Caco-2 (cell line): ENCODE data around the gene ZNF609. TPM values are rescaled to one million over a fixed set of nuclear protein-coding genes. Genes with fewer than 3 reads are reported as not detected.

Source experiments
- BruUV-seq: library from RNA; stranded (reverse); fragments of 400-500 nt; replicated peaks from 2 replicates; lab custom pipeline; 2021; lab: Mats Ljungman, UMichigan
- CTCF ChIA-PET: fragments of 300-600 bp; sonication (Branson Sonifier 250); formaldehyde crosslinking; loops from one replicate; lab custom pipeline; 2022; ENCODE audit warnings: antibody characterized with exemption; lab: Charles Lee
- POLR2A ChIA-PET: fragments of 300-600 bp; sonication (Branson Sonifier 250); formaldehyde crosslinking; loops from one replicate; lab custom pipeline; 2022; ENCODE audit warnings: antibody characterized with exemption; lab: Charles Lee
- DNase-seq, 2 experiments: peaks; one replicate each; pipeline versions ENCODE4 v3.0.0 to v3.0.0-alpha.2; 2020 to 2022
- H3K27me3 ChIP-seq: replicated peaks from 2 replicates; pipeline ENCODE4 v1.6.0; 2011; ENCODE audit warnings: low read length; ENCODE audit not compliant: control insufficient read depth, insufficient read depth
- H3K36me3 ChIP-seq: 2 replicates; pipeline ENCODE4 v1.5.1; 2011; ENCODE audit warnings: low read length; ENCODE audit not compliant: control insufficient read depth, insufficient read depth
- H3K4me1 ChIP-seq: fragments of 250-450 bp; sonication (Bioruptor Pico); 2 replicates; pipeline ENCODE4 v1.5.1; 2020; ENCODE audit warnings: mild to moderate bottlenecking
- H3K4me3 ChIP-seq: 2 replicates; pipeline ENCODE4 v1.5.1; 2011; ENCODE audit warnings: low read depth, mild to moderate bottlenecking, control low read depth, low read length
- H3K9me3 ChIP-seq: fragments of 250-450 bp; sonication (Bioruptor Pico); 2 replicates; pipeline ENCODE4 v1.5.1; 2020; ENCODE audit warnings: mild to moderate bottlenecking, moderate library complexity
- H3K27ac Mint-ChIP-seq: one replicate; pipeline ENCODE4 v1.8.0; 2022; ENCODE audit warnings: mixed read lengths; ENCODE audit not compliant: unreplicated experiment
- H3K27me3 Mint-ChIP-seq: one replicate; pipeline ENCODE4 v1.8.0; 2022; ENCODE audit warnings: mixed read lengths; ENCODE audit not compliant: insufficient read depth, unreplicated experiment
- H3K36me3 Mint-ChIP-seq: one replicate; pipeline ENCODE4 v1.8.0; 2022; ENCODE audit warnings: mild to moderate bottlenecking, mixed read lengths; ENCODE audit not compliant: insufficient read depth, unreplicated experiment
- H3K4me1 Mint-ChIP-seq: one replicate; pipeline ENCODE4 v1.8.0; 2022; ENCODE audit warnings: low read depth, mixed read lengths; ENCODE audit not compliant: unreplicated experiment
- H3K4me3 Mint-ChIP-seq: one replicate; pipeline ENCODE4 v1.8.0; 2022; ENCODE audit warnings: mild to moderate bottlenecking, moderate library complexity, mixed read lengths; ENCODE audit not compliant: unreplicated experiment
- H3K9me3 Mint-ChIP-seq: one replicate; pipeline ENCODE4 v1.8.0; 2022; ENCODE audit warnings: mixed read lengths; ENCODE audit not compliant: unreplicated experiment
- CTCF ChIP-seq, 2 experiments: fragments of 200-600 bp in 1 of 2; IDR thresholded peaks; 1 replicate in 1 of 2; 2 replicates in 1 of 2; pipeline versions ENCODE4 v1.5.1 to v1.8.0; 2011 to 2022; ENCODE audit warnings: antibody characterized with exemption in 1 of 2, control low read depth in 1 of 2, inconsistent platforms in 1 of 2, low read depth in 1 of 2, low read length in 1 of 2, mild to moderate bottlenecking in 1 of 2, moderate library complexity in 1 of 2; ENCODE audit not compliant: insufficient read depth in 1 of 2, severe bottlenecking in 1 of 2, unreplicated experiment in 1 of 2
- intact Hi-C: fragments of 100-400 bp; cut with micrococcal nuclease; formaldehyde crosslinking; loops from one replicate; pipeline ENCODE4 v1.10.0; 2022; ENCODE audit not compliant: unreplicated experiment
- total RNA-seq: library from RNA; stranded (reverse); gene quantifications from 2 replicates; pipeline ENCODE4 v1.2.3, GENCODE V29; 2022

The ZNF609 gene
- total RNA-seq, 1 experiment from 2014 or later, result 30.1 TPM

DNA sequence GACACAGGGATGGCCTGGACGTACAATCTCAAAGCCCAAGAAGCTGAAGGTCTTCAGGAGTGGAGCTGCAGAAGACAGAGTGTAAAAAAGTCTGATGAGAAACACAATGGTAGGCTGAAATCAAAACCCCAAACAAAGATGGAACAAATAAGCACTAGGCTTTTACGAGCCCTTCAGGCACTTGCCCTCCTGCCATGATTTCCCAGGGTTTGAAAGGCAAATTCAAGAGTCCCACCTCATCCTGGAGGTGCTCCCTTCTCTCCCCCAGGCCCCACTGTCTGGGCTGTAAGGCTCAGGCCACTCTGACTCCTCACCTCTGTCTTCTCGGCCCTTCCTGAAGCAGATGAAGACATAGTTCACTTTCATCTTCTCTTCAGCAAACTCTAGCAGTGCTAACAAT lies 228.4 kb downstream of the ZNF609 start:
- Histone ChIP-seq H3K4me1 (no peaks in the 10 kb centered on the region), H3K36me3 (peaks cover 6% of the 10 kb centered on the region), H3K27me3 (no peaks in the 10 kb centered on the region), H3K4me3 (no peak overlapping the region), H3K9me3 (no peaks in the 10 kb centered on the region)
- no TSS peak for BruUV-seq
- Mint-ChIP-seq H3K4me3 (no peak overlapping the region), H3K27me3 (no peaks in the 10 kb centered on the region), H3K27ac (no peak overlapping the region), H3K9me3 (no peaks in the 10 kb centered on the region), H3K4me1 (no peaks in the 10 kb centered on the region), H3K36me3 (peaks cover 73% of the 10 kb centered on the region)
- CTCF ChIA-PET, result interaction anchor here (2.8 kb wide), 1 partner anchor 39 kb away, joined by 18 read pairs; no protein-coding TSS in a partner anchor
- no peak for TF ChIP-seq CTCF (IDR thresholded peaks at IDR 0.05; ENCODE audit: insufficient read depth in 1 of 2, low read depth in 1 of 2, low read length in 1 of 2, severe bottlenecking in 1 of 2, unreplicated experiment in 1 of 2)
- no peak for DNase-seq
- intact Hi-C loops, result no loop called here
- POLR2A ChIA-PET, result no interaction called here

DNA sequence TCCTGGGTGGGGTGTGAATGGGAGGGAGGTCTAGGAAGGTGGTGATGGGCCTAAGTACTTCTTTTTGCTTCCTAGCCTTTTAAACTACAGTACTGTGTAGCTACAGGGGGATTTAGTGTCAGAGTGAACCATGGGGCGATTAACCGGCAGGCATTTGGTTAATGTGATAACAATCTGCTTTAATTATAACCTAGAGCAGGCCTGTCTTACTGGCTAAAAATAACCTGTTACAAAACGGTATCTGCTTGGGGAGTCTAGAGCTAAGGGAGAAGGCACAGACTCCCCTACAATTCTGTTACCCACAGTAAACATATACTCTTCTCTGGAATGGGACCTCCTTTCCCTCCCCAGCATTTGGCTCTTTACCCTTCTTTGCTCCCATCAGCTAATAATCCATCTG lies 229.6 kb downstream of the ZNF609 start:
- Histone ChIP-seq H3K4me1 (no peaks in the 10 kb centered on the region), H3K36me3 (peaks cover 6% of the 10 kb centered on the region), H3K4me3 (no peak overlapping the region), H3K9me3 (no peaks in the 10 kb centered on the region), H3K27me3 (no peaks in the 10 kb centered on the region)
- no peak for TF ChIP-seq CTCF (IDR thresholded peaks at IDR 0.05; ENCODE audit: insufficient read depth in 1 of 2, low read depth in 1 of 2, low read length in 1 of 2, severe bottlenecking in 1 of 2, unreplicated experiment in 1 of 2)
- no peaks in the 10 kb centered on the region for H3K4me1 Mint-ChIP-seq
- peaks cover 73% of the 10 kb centered on the region for H3K36me3 Mint-ChIP-seq
- no TSS peak for BruUV-seq
- no peaks in the 10 kb centered on the region for H3K9me3 Mint-ChIP-seq
- H3K27me3 Mint-ChIP-seq, result no peaks in the 10 kb centered on the region
- H3K27ac Mint-ChIP-seq, result no peak overlapping the region
- intact Hi-C loops, result no loop called here
- H3K4me3 Mint-ChIP-seq, result no peak overlapping the region
- no peak for DNase-seq
- ChIA-PET POLR2A (no interaction called here), CTCF (interaction anchor here (2.8 kb wide), 1 partner anchor 38 kb away, joined by 18 read pairs; no protein-coding TSS in a partner anchor)

GRCh38 chr15:64690578-64691296 lies 230.4 kb downstream of the ZNF609 start:
- no peak for TF ChIP-seq CTCF (IDR thresholded peaks at IDR 0.05; ENCODE audit: insufficient read depth in 1 of 2, low read depth in 1 of 2, low read length in 1 of 2, severe bottlenecking in 1 of 2, unreplicated experiment in 1 of 2)
- Histone ChIP-seq H3K9me3 (no peaks in the 10 kb centered on the region), H3K4me1 (no peaks in the 10 kb centered on the region), H3K27me3 (no peaks in the 10 kb centered on the region), H3K4me3 (no peak overlapping the region), H3K36me3 (peaks cover 6% of the 10 kb centered on the region)
- Mint-ChIP-seq H3K36me3 (peaks cover 81% of the 10 kb centered on the region), H3K4me3 (no peak overlapping the region), H3K27me3 (no peaks in the 10 kb centered on the region), H3K27ac (no peak overlapping the region), H3K4me1 (no peaks in the 10 kb centered on the region), H3K9me3 (no peaks in the 10 kb centered on the region)
- intact Hi-C loops, result no loop called here
- no TSS peak for BruUV-seq
- no peak for DNase-seq
- ChIA-PET POLR2A (no interaction called here), CTCF (interaction anchor here (2.8 kb wide), 1 partner anchor 37 kb away, joined by 18 read pairs; no protein-coding TSS in a partner anchor)
